ENCODE results near the gene ZNF736.
"Not testable (repeated sequence)": the region's sequence is repeated elsewhere in the genome, so short reads cannot be mapped to it uniquely, and the experiment has no call there.

ZNF736 gene

DNA sequence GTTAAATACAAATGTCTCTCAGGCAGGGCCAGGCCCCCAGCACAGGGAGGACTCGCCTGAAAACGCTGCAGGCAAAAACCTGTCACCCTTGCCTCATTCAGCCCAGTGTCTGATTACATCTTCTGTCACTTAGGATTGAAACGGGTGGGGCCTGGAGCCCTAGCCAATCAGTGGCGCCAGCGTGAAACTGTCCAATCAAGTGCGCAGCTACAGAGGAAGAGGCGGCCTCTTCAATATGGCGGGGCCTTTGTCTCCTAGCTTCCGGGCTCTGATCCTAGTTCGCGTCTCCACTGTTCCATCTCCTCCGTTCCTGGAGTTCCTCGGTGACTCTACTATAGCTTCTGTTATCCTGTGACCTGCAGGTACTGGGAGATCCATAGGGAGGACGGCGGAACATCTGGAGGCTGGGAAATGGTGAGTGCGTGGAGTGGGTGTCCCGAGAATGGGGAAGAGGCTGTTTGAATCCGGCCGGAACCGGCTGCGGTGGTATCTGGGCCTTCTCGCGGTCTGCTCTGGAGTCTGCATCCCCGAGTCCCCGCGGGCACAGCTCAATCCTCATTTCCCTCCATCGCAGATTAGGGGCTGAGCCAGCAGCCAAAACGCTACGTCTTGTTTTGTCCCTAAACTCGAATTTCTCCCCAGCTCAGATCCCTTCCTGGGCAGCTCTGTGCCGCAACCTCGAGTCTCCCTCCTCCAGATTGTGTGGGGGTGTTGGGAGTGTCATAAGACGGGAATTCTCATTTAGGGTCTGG, at the start of gene ZNF736:
ZNF736 (plus strand) TSS at position 222 of the 752 bp plus-strand sequence; CDS start at position 412, 190 bp downstream.
- DNase-seq (ENCODE audit: low spot score in 2 of 2) (peak; percentile 73 to 84), ATAC-seq (replicated peaks; ENCODE audit: extremely low read depth, poor library complexity, severe bottlenecking) (peak; percentile 100)
- H3K9me3 Mint-ChIP-seq, result no peaks in the 10 kb centered on the region
- H3K4me3 Mint-ChIP-seq, result peak within 1 kb of the TSS; percentile 90
- H3K27ac Mint-ChIP-seq (ENCODE audit: low read depth), result peak within 1 kb of the TSS; percentile 93
- peaks cover 15% of the 10 kb centered on the region for H3K4me1 Mint-ChIP-seq
- peaks cover 4% of the 10 kb centered on the region for H3K36me3 Mint-ChIP-seq (ENCODE audit: insufficient read depth)
- no peaks in the 10 kb centered on the region for H3K27me3 Mint-ChIP-seq

DNA sequence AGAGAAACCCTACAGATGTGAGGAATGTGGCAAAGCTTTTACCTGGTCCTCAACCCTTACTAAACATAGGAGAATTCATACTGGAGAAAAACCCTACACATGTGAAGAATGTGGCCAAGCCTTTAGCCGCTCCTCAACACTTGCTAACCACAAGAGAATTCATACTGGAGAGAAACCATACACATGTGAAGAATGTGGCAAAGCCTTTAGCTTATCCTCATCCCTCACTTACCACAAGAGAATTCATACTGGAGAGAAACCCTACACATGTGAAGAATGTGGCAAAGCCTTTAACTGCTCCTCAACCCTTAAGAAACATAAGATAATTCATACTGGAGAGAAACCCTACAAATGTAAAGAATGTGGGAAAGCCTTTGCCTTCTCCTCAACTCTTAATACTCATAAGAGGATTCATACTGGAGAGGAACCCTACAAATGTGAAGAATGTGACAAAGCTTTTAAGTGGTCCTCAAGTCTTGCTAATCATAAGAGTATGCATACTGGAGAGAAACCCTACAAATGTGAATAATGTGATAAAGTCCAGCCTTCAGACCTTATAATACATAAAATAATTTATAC, 47.3 kb upstream of the ZNF736 start:
- no peaks in the 10 kb centered on the region for H3K4me1 Mint-ChIP-seq
- H3K27me3 Mint-ChIP-seq, result no peaks in the 10 kb centered on the region
- H3K4me3 Mint-ChIP-seq, result no peak overlapping the region
- H3K36me3 Mint-ChIP-seq (ENCODE audit: insufficient read depth), result peaks cover 3% of the 10 kb centered on the region
- H3K9me3 Mint-ChIP-seq, result peaks cover 28% of the 10 kb centered on the region
- no peak for ATAC-seq (replicated peaks; ENCODE audit: extremely low read depth, poor library complexity, severe bottlenecking)
- no peak for DNase-seq (ENCODE audit: low spot score in 2 of 2)
- H3K27ac Mint-ChIP-seq (ENCODE audit: low read depth), result no peak overlapping the region

DNA sequence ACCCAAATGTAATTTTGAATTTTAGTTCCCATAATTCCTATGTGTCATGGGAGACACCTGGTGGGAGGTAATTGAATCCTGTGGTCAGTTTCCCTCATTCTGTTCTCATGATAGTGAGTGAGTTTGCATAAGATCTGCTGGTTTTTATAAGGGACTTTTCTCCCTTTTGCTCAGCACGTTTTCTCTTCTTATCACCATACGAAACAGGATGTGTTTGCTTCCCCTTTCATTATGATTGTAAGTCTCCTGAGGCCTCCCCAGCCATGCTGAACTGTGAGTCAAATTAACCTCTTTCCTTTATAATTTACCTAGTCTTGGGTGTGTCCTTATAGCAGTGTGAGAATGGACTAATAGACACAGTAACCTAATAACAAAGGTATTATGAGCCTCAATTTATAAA, 36.1 kb upstream of the ZNF736 start:
- ATAC-seq (replicated peaks; ENCODE audit: extremely low read depth, poor library complexity, severe bottlenecking) (no peak), DNase-seq (ENCODE audit: low spot score in 2 of 2) (no peak)
- no peak overlapping the region for H3K4me3 Mint-ChIP-seq
- H3K27ac Mint-ChIP-seq (ENCODE audit: low read depth), result no peak overlapping the region
- H3K27me3 Mint-ChIP-seq, result peaks cover 9% of the 10 kb centered on the region
- no peaks in the 10 kb centered on the region for H3K36me3 Mint-ChIP-seq (ENCODE audit: insufficient read depth)
- H3K4me1 Mint-ChIP-seq, result no peaks in the 10 kb centered on the region
- H3K9me3 Mint-ChIP-seq, result no peaks in the 10 kb centered on the region

DNA sequence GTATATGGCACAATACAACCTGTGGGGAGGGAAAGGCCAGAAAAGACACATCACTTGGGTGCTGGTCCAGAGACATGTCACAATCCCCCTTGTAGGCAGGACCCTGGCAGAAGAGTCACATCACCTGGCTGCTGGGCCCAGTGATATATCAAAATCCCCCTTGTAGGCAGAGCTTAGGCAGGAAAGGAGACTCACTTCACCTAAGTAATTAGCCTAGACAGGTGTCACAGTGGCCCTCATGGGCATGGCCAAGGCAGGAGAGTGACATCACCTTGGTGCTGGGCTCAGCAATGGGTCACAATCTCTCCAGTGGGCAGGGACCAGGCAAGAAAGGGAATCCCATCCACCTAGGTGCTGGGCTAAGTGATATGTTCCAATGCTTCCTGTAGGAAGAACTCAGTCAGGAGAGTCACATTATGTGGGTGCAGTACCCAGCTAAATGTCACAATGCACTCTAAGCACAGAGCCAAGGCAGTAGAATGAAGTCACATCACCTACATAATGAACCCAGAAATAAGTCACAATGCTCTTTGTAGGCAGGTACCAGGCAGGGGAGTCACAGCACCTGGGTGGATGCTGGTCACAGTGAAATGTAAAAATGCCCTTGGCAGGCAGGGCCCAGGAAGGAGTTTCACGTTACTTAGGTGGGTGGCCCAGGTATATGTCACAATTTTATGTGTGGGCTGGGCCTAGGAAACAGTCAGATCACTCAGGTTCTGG, 18.9 kb upstream of the ZNF736 start:
- H3K4me1 Mint-ChIP-seq, result no peaks in the 10 kb centered on the region
- no peak for ATAC-seq (replicated peaks; ENCODE audit: extremely low read depth, poor library complexity, severe bottlenecking)
- H3K27me3 Mint-ChIP-seq, result no peaks in the 10 kb centered on the region
- no peak overlapping the region for H3K27ac Mint-ChIP-seq (ENCODE audit: low read depth)
- H3K4me3 Mint-ChIP-seq, result no peak overlapping the region
- H3K9me3 Mint-ChIP-seq, result no peaks in the 10 kb centered on the region
- DNase-seq (ENCODE audit: low spot score in 2 of 2), result no peak
- no peaks in the 10 kb centered on the region for H3K36me3 Mint-ChIP-seq (ENCODE audit: insufficient read depth)

DNA sequence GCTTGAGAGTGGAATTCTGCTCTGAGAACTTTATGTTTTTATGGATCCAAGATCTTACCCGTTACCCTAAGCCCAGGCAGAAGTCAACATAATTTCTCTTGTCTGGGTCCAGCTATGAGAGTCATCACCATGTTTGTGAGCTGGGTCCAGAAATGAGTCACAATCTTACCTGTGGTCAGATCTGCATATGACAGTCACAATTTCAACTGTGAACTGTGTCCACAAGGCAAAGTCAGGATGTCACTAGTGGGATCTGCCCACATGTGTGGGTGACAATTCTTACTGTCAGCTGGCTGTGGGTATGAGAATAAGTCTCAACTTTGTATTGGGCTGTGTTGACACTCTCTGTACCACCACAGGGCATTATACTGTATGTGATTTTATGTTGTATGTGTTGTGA, 16.3 kb upstream of the ZNF736 start:
- DNase-seq (ENCODE audit: low spot score in 2 of 2); H3K36me3 Mint-ChIP-seq (ENCODE audit: insufficient read depth); H3K27ac Mint-ChIP-seq (ENCODE audit: low read depth); H3K9me3 Mint-ChIP-seq; ATAC-seq (replicated peaks; ENCODE audit: extremely low read depth, poor library complexity, severe bottlenecking); H3K4me3 Mint-ChIP-seq; H3K4me1 Mint-ChIP-seq; H3K27me3 Mint-ChIP-seq: not testable (repeated sequence)

DNA sequence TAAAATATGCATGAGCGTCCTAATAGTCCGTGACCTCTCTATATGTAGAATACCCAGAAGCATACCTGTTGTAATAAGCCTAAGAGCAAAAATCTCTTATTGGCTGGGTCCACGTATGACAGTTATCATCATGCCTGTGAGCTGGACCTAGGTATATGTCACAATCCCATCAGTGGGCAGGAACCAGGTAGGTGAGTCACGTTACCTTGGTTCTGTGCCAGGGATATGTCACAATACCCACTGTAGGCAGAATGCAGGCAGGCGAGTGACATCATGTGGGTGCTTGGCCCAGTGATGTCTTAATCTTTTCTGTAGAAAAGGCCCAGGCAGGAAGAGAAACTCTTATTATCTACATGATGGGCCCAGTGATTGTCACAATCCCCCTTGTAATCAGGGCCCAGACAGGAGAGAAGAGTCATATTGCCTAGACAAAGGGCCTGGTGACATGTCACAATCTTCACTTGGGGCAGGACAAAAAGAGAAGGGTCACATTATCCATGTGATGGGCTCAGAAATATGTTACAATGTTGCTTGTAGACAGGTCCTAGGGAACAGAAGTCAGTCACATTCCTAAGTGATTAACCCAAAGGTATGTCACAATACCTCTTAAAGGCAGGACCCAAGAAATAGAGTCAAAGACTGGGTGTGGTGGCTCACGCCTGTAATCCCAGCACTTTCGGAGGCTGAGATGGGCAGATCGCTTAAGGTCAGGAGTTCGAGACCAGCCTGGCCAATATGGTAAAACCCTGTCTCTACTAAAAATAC, 12.9 kb upstream of the ZNF736 start:
- no peak overlapping the region for H3K27ac Mint-ChIP-seq (ENCODE audit: low read depth)
- no peaks in the 10 kb centered on the region for H3K27me3 Mint-ChIP-seq
- DNase-seq (ENCODE audit: low spot score in 2 of 2), result no peak
- H3K4me1 Mint-ChIP-seq, result no peaks in the 10 kb centered on the region
- no peak for ATAC-seq (replicated peaks; ENCODE audit: extremely low read depth, poor library complexity, severe bottlenecking)
- no peaks in the 10 kb centered on the region for H3K36me3 Mint-ChIP-seq (ENCODE audit: insufficient read depth)
- H3K4me3 Mint-ChIP-seq, result no peak overlapping the region
- no peaks in the 10 kb centered on the region for H3K9me3 Mint-ChIP-seq

DNA sequence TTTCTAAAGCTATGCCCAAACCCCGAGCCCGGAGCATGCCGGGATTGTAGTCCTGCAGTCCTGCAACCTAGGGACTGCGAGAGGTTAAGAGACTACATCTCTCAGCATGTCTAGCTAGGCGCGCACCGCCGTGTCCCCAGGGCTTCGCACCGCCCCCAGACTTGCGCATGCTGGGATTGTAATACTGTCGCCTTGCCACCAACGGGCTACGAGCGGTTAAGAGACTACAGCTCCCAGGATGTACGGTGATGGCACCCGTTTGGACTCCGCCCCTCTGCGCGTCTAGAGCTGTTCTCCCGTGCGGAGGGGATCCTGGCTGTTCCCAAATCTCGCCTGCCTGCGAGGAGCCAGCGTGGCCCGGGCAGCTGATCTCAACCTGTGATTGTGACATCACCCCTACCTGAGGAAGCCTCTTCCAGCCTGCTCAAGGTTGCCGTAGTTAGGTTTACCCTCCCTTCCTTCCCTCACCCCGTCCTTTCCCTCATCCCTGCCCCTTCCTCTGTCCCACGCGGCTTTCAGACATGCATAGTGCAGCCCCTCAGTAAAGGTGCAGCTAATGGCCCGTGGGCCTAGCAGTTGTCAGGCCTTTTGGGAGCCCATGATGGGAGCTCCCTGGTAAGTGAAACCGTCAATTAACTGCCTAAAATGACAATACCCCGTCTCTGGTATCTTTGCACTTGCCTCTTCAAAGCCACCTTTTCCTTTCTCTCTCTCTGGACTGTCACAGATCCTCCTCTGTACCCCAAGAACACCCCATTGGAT, 6.3 kb upstream of the ZNF736 start:
- Mint-ChIP-seq H3K27me3 (no peaks in the 10 kb centered on the region), H3K36me3 (ENCODE audit: insufficient read depth) (peaks cover 9% of the 10 kb centered on the region), H3K4me3 (peak overlapping the region; percentile 96)

DNA sequence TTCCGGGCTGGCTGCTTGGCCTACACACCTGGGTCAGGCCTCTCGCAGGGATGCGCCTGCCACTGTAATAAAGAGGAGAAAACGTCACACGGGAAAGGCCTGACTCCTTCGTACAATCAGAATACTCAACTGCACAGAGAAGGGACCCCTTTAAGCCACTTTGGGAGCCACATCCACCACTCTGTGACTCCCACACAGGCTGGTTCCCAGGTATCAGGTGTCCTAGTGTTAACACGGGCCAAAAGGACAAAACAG, 5.8 kb upstream of the ZNF736 start:
- H3K27me3 Mint-ChIP-seq, result no peaks in the 10 kb centered on the region
- H3K27ac Mint-ChIP-seq (ENCODE audit: low read depth), result peak overlapping the region; percentile 99
- H3K4me3 Mint-ChIP-seq, result peak overlapping the region; percentile 96
- H3K4me1 Mint-ChIP-seq, result peaks cover 25% of the 10 kb centered on the region
- DNase-seq (ENCODE audit: low spot score in 2 of 2) (no peak), ATAC-seq (replicated peaks; ENCODE audit: extremely low read depth, poor library complexity, severe bottlenecking) (no peak)
- H3K36me3 Mint-ChIP-seq (ENCODE audit: insufficient read depth), result peaks cover 9% of the 10 kb centered on the region
- no peaks in the 10 kb centered on the region for H3K9me3 Mint-ChIP-seq

More for the DNA sequence above, 6.3 kb upstream of the ZNF736 start:
- peaks cover 20% of the 10 kb centered on the region for H3K4me1 Mint-ChIP-seq
- peak; percentile 81 to 91 for DNase-seq (ENCODE audit: low spot score in 2 of 2)
- ATAC-seq (replicated peaks; ENCODE audit: extremely low read depth, poor library complexity, severe bottlenecking), result peak; percentile 100
- peak overlapping the region; percentile 99 for H3K27ac Mint-ChIP-seq (ENCODE audit: low read depth)
- no peaks in the 10 kb centered on the region for H3K9me3 Mint-ChIP-seq

DNA sequence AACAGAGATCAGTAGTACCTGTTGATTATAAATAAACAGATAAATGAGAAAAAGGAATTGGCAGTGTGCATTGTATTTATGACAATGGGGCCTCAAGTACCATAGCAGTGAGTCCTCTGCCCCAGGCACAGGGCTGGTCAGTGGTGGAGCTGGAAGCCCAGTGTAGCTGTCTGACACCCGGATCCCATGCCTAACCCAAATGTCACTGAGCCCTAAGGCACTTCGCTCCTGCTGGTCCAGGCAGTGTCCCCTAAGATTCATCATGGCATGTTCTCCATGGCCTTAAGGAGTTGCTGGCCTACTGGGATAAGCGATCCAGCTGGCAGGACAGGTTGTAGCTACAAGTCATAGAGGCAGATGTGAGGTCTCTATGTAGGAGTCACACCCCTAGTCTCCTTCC, 3.3 kb upstream of the ZNF736 start:
- DNase-seq (ENCODE audit: low spot score in 2 of 2) (no peak), ATAC-seq (replicated peaks; ENCODE audit: extremely low read depth, poor library complexity, severe bottlenecking) (no peak)
- Mint-ChIP-seq H3K27me3 (no peaks in the 10 kb centered on the region), H3K4me3 (no peak overlapping the region), H3K9me3 (no peaks in the 10 kb centered on the region), H3K4me1 (peaks cover 32% of the 10 kb centered on the region), H3K27ac (ENCODE audit: low read depth) (no peak overlapping the region), H3K36me3 (ENCODE audit: insufficient read depth) (peaks cover 10% of the 10 kb centered on the region)

DNA sequence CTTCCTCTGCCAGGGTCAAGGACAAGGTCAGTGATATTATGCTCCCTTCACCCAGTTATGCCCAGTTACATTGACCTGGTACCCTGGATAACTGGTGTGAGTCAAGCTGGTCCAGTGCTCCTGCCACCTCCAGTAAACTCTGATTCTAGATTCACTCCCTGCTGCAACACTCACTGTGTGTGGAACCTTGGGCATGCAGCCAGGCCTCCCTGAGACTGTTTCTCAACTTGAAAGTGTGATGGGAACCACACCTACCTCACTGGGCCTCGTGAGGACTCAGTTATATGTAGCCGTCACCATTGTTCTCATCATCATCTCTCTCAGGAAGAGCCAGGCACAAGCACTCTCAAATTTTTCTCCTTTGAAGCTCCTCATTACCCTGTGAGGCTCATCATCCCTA, 935 bp upstream of the ZNF736 start:
- no peaks in the 10 kb centered on the region for H3K27me3 Mint-ChIP-seq
- no peak overlapping the region for H3K27ac Mint-ChIP-seq (ENCODE audit: low read depth)
- no peaks in the 10 kb centered on the region for H3K9me3 Mint-ChIP-seq
- peaks cover 4% of the 10 kb centered on the region for H3K36me3 Mint-ChIP-seq (ENCODE audit: insufficient read depth)
- ATAC-seq (replicated peaks; ENCODE audit: extremely low read depth, poor library complexity, severe bottlenecking) (no peak), DNase-seq (ENCODE audit: low spot score in 2 of 2) (no peak)
- peaks cover 14% of the 10 kb centered on the region for H3K4me1 Mint-ChIP-seq
- H3K4me3 Mint-ChIP-seq, result no peak overlapping the region

DNA sequence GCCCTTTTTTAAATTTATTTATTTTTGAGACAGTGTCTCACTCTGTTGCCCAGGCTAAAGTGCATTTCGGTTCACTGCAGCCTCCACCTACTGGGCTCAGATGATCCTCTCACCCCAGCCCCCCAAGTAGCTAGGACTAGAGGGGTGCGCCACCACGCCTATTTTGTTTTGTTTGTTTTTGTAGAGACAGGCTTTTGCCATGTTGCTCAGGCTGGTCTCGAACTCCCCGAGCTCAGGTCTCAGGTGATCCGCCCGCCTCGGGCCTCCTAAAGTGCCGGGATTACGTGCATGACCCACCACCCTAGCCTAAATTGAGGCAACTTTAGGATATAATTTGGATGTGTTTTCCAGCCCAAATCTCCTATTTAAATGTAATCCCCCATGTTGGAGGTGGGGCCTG, 805 bp downstream of the ZNF736 start:
- peaks cover 17% of the 10 kb centered on the region for H3K4me1 Mint-ChIP-seq
- peaks cover 4% of the 10 kb centered on the region for H3K36me3 Mint-ChIP-seq (ENCODE audit: insufficient read depth)

More for the DNA sequence above, 805 bp downstream of the ZNF736 start:
- ATAC-seq (replicated peaks; ENCODE audit: extremely low read depth, poor library complexity, severe bottlenecking) (no peak), DNase-seq (ENCODE audit: low spot score in 2 of 2) (no peak)
- Mint-ChIP-seq H3K9me3 (no peaks in the 10 kb centered on the region), H3K27me3 (no peaks in the 10 kb centered on the region), H3K27ac (ENCODE audit: low read depth) (peak overlapping the region; percentile 93), H3K4me3 (peak overlapping the region; percentile 90)

Measured in central memory CD8-positive, alpha-beta T cell (primary cell).